ENCODE measurements around the gene APCDD1L.

GRCh38 chr20:58446264-58446959, 68.8 kb downstream of the APCDD1L start:
- TF ChIP-seq CTCF (IDR thresholded peaks at IDR 0.05) = no peak
- TF ChIP-seq POLR2A (IDR thresholded peaks at IDR 0.05) = no peak
